H1 (cell line): ENCODE measurements around the gene MYOCD. TPM values are rescaled to one million over a fixed set of nuclear protein-coding genes. Genes with fewer than 3 reads are reported as not detected.

Experiments
- CTCF ChIA-PET: fragments of 300-600 bp; sonication (Branson Sonifier 250); formaldehyde crosslinking; loops from one replicate; lab custom pipeline; 2021; ENCODE audit not compliant: partially characterized antibody; lab: Charles Lee
- POLR2A ChIA-PET: fragments of 300-600 bp; sonication (Branson Sonifier 250); formaldehyde crosslinking; loops from one replicate; lab custom pipeline; 2021; ENCODE audit warnings: inconsistent platforms; ENCODE audit not compliant: partially characterized antibody; lab: Charles Lee
- DNase-seq, 2 experiments: peaks; one replicate each; pipeline versions ENCODE4 v3.0.0 to v3.0.0-alpha.2; 2010 to 2022; ENCODE audit warnings: low spot score in 2 of 2, low read depth in 1 of 2, mixed read lengths in 1 of 2
- FAIRE-seq: peaks from 2 replicates; lab custom pipeline; 2011; peaks lifted over from hg19 to GRCh38; lab: Jason Lieb, UNC
- H2AFZ ChIP-seq: 2 replicates; pipeline ENCODE4 v1.8.1; 2012; ENCODE audit warnings: low read length, inconsistent platforms
- H2AK5ac ChIP-seq: 2 replicates; pipeline ENCODE4 v1.6.1; 2013; ENCODE audit warnings: low read depth, low read length
- H2BK120ac ChIP-seq: replicated peaks from 2 replicates; pipeline ENCODE3; 2013; ENCODE audit warnings: low read depth, low read length, inconsistent platforms
- H2BK12ac ChIP-seq: 2 replicates; pipeline ENCODE4 v1.6.1; 2013; ENCODE audit warnings: low read depth, low read length
- H2BK15ac ChIP-seq: 2 replicates; pipeline ENCODE4 v1.6.1; 2013; ENCODE audit warnings: low read length
- H2BK20ac ChIP-seq: 2 replicates; pipeline ENCODE4 v1.6.1; 2013; ENCODE audit warnings: low read length
- H2BK5ac ChIP-seq: 2 replicates; pipeline ENCODE4 v1.6.1; 2013; ENCODE audit warnings: low read depth, low read length
- H3K14ac ChIP-seq: 2 replicates; pipeline ENCODE4 v1.6.1; 2013; ENCODE audit warnings: inconsistent platforms; ENCODE audit not compliant: insufficient read length
- H3K18ac ChIP-seq: 2 replicates; pipeline ENCODE4 v1.6.1; 2013; ENCODE audit warnings: low read length; ENCODE audit errors: extremely low read depth
- H3K23ac ChIP-seq: 2 replicates; pipeline ENCODE4 v1.6.1; 2013; ENCODE audit warnings: inconsistent platforms; ENCODE audit not compliant: insufficient read length
- H3K23me2 ChIP-seq: 2 replicates; pipeline ENCODE4 v1.6.1; 2013; ENCODE audit warnings: low read depth, low read length
- H3K27ac ChIP-seq: 2 replicates; pipeline ENCODE4 v1.6.1; 2011; ENCODE audit warnings: low read depth, low read length, inconsistent platforms
- H3K27me3 ChIP-seq, 4 experiments: replicated peaks in 1 of 4; 1 replicate in 1 of 4; 2 replicates in 3 of 4; pipeline versions ENCODE4 v1.6.1 to v1.8.1; 2011 to 2013; ENCODE audit warnings: low read length in 3 of 4, mild to moderate bottlenecking in 3 of 4, inconsistent platforms in 2 of 4, mixed read lengths in 2 of 4, moderate library complexity in 1 of 4; ENCODE audit not compliant: control insufficient read depth in 3 of 4, insufficient read depth in 3 of 4; ENCODE audit errors: extremely low read depth in 1 of 4
- H3K36me3 ChIP-seq, 4 experiments: 2 replicates each; pipeline versions ENCODE4 v1.6.1 to v1.8.1; 2011 to 2013; ENCODE audit warnings: mild to moderate bottlenecking in 4 of 4, low read length in 3 of 4, moderate library complexity in 2 of 4, control low read depth in 1 of 4, inconsistent platforms in 1 of 4; ENCODE audit not compliant: insufficient read depth in 4 of 4, control insufficient read depth in 2 of 4
- H3K4ac ChIP-seq: replicated peaks from 2 replicates; pipeline ENCODE3; 2013; ENCODE audit warnings: low read length, low read depth, mixed read lengths, inconsistent platforms; ENCODE audit not compliant: insufficient read length
- H3K4me1 ChIP-seq, 4 experiments: replicated peaks in 1 of 4; 1 replicate in 1 of 4; 2 replicates in 3 of 4; pipeline versions ENCODE4 v1.6.1 to v1.8.1; 2011 to 2013; ENCODE audit warnings: low read length in 3 of 4, inconsistent platforms in 2 of 4, mixed read lengths in 1 of 4; ENCODE audit not compliant: insufficient read depth in 4 of 4, control insufficient read depth in 3 of 4
- H3K4me2 ChIP-seq, 2 experiments: 2 replicates each; pipeline versions ENCODE4 v1.6.1 to v1.8.1; 2011 to 2013; ENCODE audit warnings: low read depth in 2 of 2, low read length in 2 of 2, control low read depth in 1 of 2, inconsistent platforms in 1 of 2, mild to moderate bottlenecking in 1 of 2; ENCODE audit not compliant: insufficient read depth in 1 of 2
- H3K4me3 ChIP-seq, 4 experiments: fragments of 200-600, 300-600 bp in 1 of 4; sonication (generic), shearing (Covaris generic), sonication (Bioruptor Twin) in 1 of 4; 2 replicates each; pipeline versions ENCODE4 v1.5.1 to v1.8.1; 2011 to 2016; ENCODE audit warnings: low read length in 4 of 4, low read depth in 3 of 4, control low read depth in 2 of 4, inconsistent platforms in 2 of 4, mild to moderate bottlenecking in 2 of 4, mixed read lengths in 1 of 4, moderate library complexity in 1 of 4; ENCODE audit not compliant: insufficient read depth in 2 of 4; ENCODE audit errors: extremely low read depth in 1 of 4
- H3K56ac ChIP-seq: replicated peaks from 2 replicates; pipeline ENCODE3; 2013; ENCODE audit warnings: low read depth, mild to moderate bottlenecking, mixed read lengths, low read length, inconsistent platforms; ENCODE audit not compliant: insufficient read length
- H3K79me1 ChIP-seq: 2 replicates; pipeline ENCODE4 v1.6.1; 2013; ENCODE audit warnings: low read depth, low read length, control low read depth
- H3K79me2 ChIP-seq, 2 experiments: 2 replicates each; pipeline versions ENCODE4 v1.6.1 to v1.8.1; 2012 to 2013; ENCODE audit warnings: low read length in 2 of 2, mild to moderate bottlenecking in 2 of 2, inconsistent platforms in 1 of 2; ENCODE audit not compliant: insufficient read depth in 2 of 2, control insufficient read depth in 1 of 2
- H3K9ac ChIP-seq, 4 experiments: replicated peaks in 1 of 4; 1 replicate in 1 of 4; 2 replicates in 3 of 4; pipeline versions ENCODE4 v1.6.1 to v1.8.1; 2011 to 2013; ENCODE audit warnings: low read depth in 3 of 4, low read length in 3 of 4, control low read depth in 2 of 4, mild to moderate bottlenecking in 2 of 4, moderate library complexity in 2 of 4, inconsistent platforms in 1 of 4; ENCODE audit errors: extremely low read depth in 1 of 4
- H3K9me3 ChIP-seq, 2 experiments: 2 replicates each; pipeline versions ENCODE4 v1.6.1 to v1.8.1; 2012 to 2013; ENCODE audit warnings: mild to moderate bottlenecking in 2 of 2, moderate library complexity in 2 of 2, control low read depth in 1 of 2, inconsistent platforms in 1 of 2, low read depth in 1 of 2, low read length in 1 of 2, mixed read lengths in 1 of 2; ENCODE audit not compliant: insufficient read depth in 2 of 2
- H4K20me1 ChIP-seq, 2 experiments: replicated peaks in 1 of 2; 2 replicates each; pipeline versions ENCODE3 to v1.8.1; 2011 to 2013; ENCODE audit warnings: inconsistent platforms in 2 of 2, low read length in 2 of 2, mild to moderate bottlenecking in 1 of 2; ENCODE audit not compliant: insufficient read depth in 2 of 2, control insufficient read depth in 1 of 2
- H4K5ac ChIP-seq: 2 replicates; pipeline ENCODE4 v1.6.1; 2013; ENCODE audit warnings: low read length, low read depth, mixed read lengths, inconsistent platforms; ENCODE audit not compliant: insufficient read length
- H4K8ac ChIP-seq: 2 replicates; pipeline ENCODE4 v1.8.0; 2013; ENCODE audit warnings: mild to moderate bottlenecking, moderate library complexity, low read length, inconsistent platforms; ENCODE audit not compliant: insufficient read depth; ENCODE audit errors: extremely low read depth
- H4K91ac ChIP-seq: replicated peaks from 2 replicates; pipeline ENCODE3; 2013; ENCODE audit warnings: low read length, mixed read lengths, inconsistent platforms; ENCODE audit not compliant: insufficient read length
- CHD2 ChIP-seq: IDR thresholded peaks from 2 replicates; pipeline ENCODE4 v1.6.1; 2012; ENCODE audit warnings: low read length, improper control_type of control experiment
- CREB1 ChIP-seq: IDR thresholded peaks from 2 replicates; pipeline ENCODE4 v1.6.1; 2012; ENCODE audit warnings: inconsistent platforms
- HDAC6 ChIP-seq: IDR thresholded peaks from one replicate; pipeline ENCODE4 v1.7.1; 2012; ENCODE audit warnings: low read depth, mild to moderate bottlenecking, inconsistent platforms, low read length, moderate library complexity
- JUN ChIP-seq: IDR thresholded peaks from 2 replicates; pipeline ENCODE4 v1.6.1; 2011; ENCODE audit warnings: low read depth, mild to moderate bottlenecking, improper control_type of control experiment, low read length
- MAFK ChIP-seq: IDR thresholded peaks from 2 replicates; pipeline ENCODE4 v1.6.1; 2012; ENCODE audit warnings: low read depth, mild to moderate bottlenecking, improper control_type of control experiment, low read length
- POLR2AphosphoS5 ChIP-seq: IDR thresholded peaks from 2 replicates; pipeline ENCODE4 v1.6.1; 2011; ENCODE audit warnings: low read depth, low read length
- RNF2 ChIP-seq: fragments of 200-900, 300-1000 bp; sonication (generic); IDR thresholded peaks from 2 replicates; pipeline ENCODE4 v1.7.1; 2016; ENCODE audit warnings: borderline replicate concordance, low read depth, mild to moderate bottlenecking, antibody characterized with exemption, low read length; ENCODE audit not compliant: poor library complexity, severe bottlenecking; ENCODE audit errors: missing control alignments
- RXRA ChIP-seq: IDR thresholded peaks from 2 replicates; pipeline ENCODE4 v1.6.1; 2011; ENCODE audit warnings: low read depth, mild to moderate bottlenecking, low read length, moderate library complexity; ENCODE audit not compliant: insufficient read depth
- SAP30 ChIP-seq: fragments of 300-600 bp; sonication (generic); IDR thresholded peaks from 2 replicates; pipeline ENCODE4 v1.7.1; 2012; ENCODE audit warnings: low read length, moderate library complexity, mild to moderate bottlenecking, inconsistent platforms; ENCODE audit not compliant: insufficient read depth, insufficient replicate concordance
- SIN3A ChIP-seq, 2 experiments: IDR thresholded peaks in 1 of 2; conservative IDR thresholded peaks in 1 of 2; 2 replicates each; pipeline ENCODE4 v1.6.1; 2011 to 2012; ENCODE audit warnings: low read length in 2 of 2, improper control_type of control experiment in 1 of 2, low read depth in 1 of 2, mild to moderate bottlenecking in 1 of 2
- SP2 ChIP-seq: IDR thresholded peaks from 2 replicates; pipeline ENCODE4 v1.6.1; 2012; ENCODE audit warnings: mild to moderate bottlenecking, low read length, inconsistent platforms
- TBP ChIP-seq: IDR thresholded peaks from 2 replicates; pipeline ENCODE4 v1.6.1; 2011; ENCODE audit warnings: low read depth, low read length, improper control_type of control experiment
- TEAD4 ChIP-seq: IDR thresholded peaks from 2 replicates; pipeline ENCODE4 v1.6.1; 2012; ENCODE audit warnings: low read depth, low read length, inconsistent platforms, mixed read lengths
- WGBS, 2 experiments: shearing (Covaris generic) in 1 of 2; methylation state at CpG; one replicate each; pipeline versions ENCODE4 v1.1.6 to v1.1.7; 2013 to 2015; ENCODE audit warnings: low lambda C conversion rate in 2 of 2, mixed read lengths in 2 of 2, inconsistent platforms in 1 of 2, low coverage in 1 of 2, missing lambda C conversion rate in 1 of 2; ENCODE audit not compliant: insufficient replicate concordance in 2 of 2, insufficient coverage in 1 of 2, insufficient read length in 1 of 2; ENCODE audit errors: extremely low coverage in 1 of 2, missing lambda C conversion rate in 1 of 2; 5-methylcytosine and 5-hydroxymethylcytosine counted together
- polyA plus RNA-seq, 7 experiments: library from polyadenylated mRNA; depleted of rRNA in 3 of 7; stranded (reverse) in 5 of 7; unstranded in 2 of 7; fragments of >200 nt in 5 of 7; fragments of 200-250 nt in 2 of 7; gene quantifications; 1 replicate in 5 of 7; 2 replicates in 1 of 7; 4 replicates in 1 of 7; pipeline versions ENCODE4 v1.2.1 to v1.2.3, GENCODE V29; 2011 to 2013; ENCODE audit warnings: missing spikeins in 2 of 7, mixed read lengths in 2 of 7
- total RNA-seq: library from RNA; stranded (reverse); fragmentation: NEBNext Ultra II Directional; extraction: Animal tissue kit (Norgen Biotek cat#: 25700); gene quantifications from 2 replicates; pipeline ENCODE4 v1.2.1, GENCODE V29; 2021
- TF ChIP-seq, protein P1 (sequence below): IDR thresholded peaks from 2 replicates; pipeline ENCODE4 v1.6.1; 2011; ENCODE audit warnings: low read depth, mild to moderate bottlenecking, low read length; ENCODE audit not compliant: insufficient read depth

Gene MYOCD
- total and polyA plus RNA-seq, 2 of the 8 experiments (the other 6 are each of a cell fraction or from before 2014, with no cell fraction given): 0.30 to 4.9 TPM

- Histone ChIP-seq H3K36me3 (no peaks in the 10 kb centered on the region), H3K27me3 (no peaks in the 10 kb centered on the region), H2AFZ (no peak overlapping the region), H2BK15ac (no peak overlapping the region), H3K79me2 (no peaks in the 10 kb centered on the region), H4K20me1 (no peaks in the 10 kb centered on the region), H2BK12ac (no peak overlapping the region), H3K27ac (no peak overlapping the region), H3K23ac (no peak overlapping the region), H3K9me3 (peaks cover 2% of the 10 kb centered on the region in 2 experiments; a peak in 2 of 4 replicates), H3K23me2 (no peaks in the 10 kb centered on the region), H3K4me2 (no peak overlapping the region), H3K79me1 (no peaks in the 10 kb centered on the region), H4K8ac (no peak overlapping the region), H2BK5ac (no peak overlapping the region), H4K5ac (no peak overlapping the region), H2BK120ac (no peak overlapping the region), H3K56ac (no peak overlapping the region), H2BK20ac (no peak overlapping the region), H3K4me1 (peaks cover 0 to 3% (median under 1%) of the 10 kb centered on the region in 4 experiments; a peak in 2 of 7 replicates), H2AK5ac (no peak overlapping the region), H4K91ac (no peak overlapping the region), H3K18ac (no peak overlapping the region), H3K4me3 (no peak overlapping the region), H3K9ac (no peak overlapping the region), H3K14ac (no peak overlapping the region), H3K4ac (no peak overlapping the region)
- FAIRE-seq (no peak), DNase-seq (no peak)
- POLR2A ChIA-PET: no interaction called here
- CTCF ChIA-PET: no interaction called here
- WGBS, 2 experiments: 70% methylated on average over 2 of the region's 2 CpGs; no CpG with 5 or more reads in 1 of the 2 experiments
- TF ChIP-seq MAFK: no peak
- TF ChIP-seq RNF2: no peak
- no peak for TF ChIP-seq SIN3A (conservative IDR thresholded peaks at IDR 0.05 in 1 of 2, IDR thresholded peaks at IDR 0.05 in 1 of 2; ENCODE audit: low read depth in 1 of 2, low read length in 2 of 2)
- TF ChIP-seq SP2: no peak
- no peak for TF ChIP-seq SAP30
- no peak for TF ChIP-seq CHD2
- TF ChIP-seq CREB1: no peak
- no peak for TF ChIP-seq POLR2AphosphoS5
- no peak for TF ChIP-seq HDAC6
- TF ChIP-seq JUN: no peak
- TF ChIP-seq, protein P1, sequence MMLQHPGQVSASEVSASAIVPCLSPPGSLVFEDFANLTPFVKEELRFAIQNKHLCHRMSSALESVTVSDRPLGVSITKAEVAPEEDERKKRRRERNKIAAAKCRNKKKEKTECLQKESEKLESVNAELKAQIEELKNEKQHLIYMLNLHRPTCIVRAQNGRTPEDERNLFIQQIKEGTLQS: no peak
- TF ChIP-seq RXRA: no peak
- no peak for TF ChIP-seq TEAD4
- TF ChIP-seq TBP: no peak
These were observed 24.6 kb upstream of the MYOCD start for GRCh38 chr17:12641084-12641483.
